ENCODE data around the gene MKRN2. TPM values are rescaled to one million over a fixed set of nuclear protein-coding genes. Genes with fewer than 3 reads are reported as not detected.

The MKRN2 gene
- total and polyA plus RNA-seq, 12 donors = 26.0 to 51.0 (median 37.3) TPM

DNA sequence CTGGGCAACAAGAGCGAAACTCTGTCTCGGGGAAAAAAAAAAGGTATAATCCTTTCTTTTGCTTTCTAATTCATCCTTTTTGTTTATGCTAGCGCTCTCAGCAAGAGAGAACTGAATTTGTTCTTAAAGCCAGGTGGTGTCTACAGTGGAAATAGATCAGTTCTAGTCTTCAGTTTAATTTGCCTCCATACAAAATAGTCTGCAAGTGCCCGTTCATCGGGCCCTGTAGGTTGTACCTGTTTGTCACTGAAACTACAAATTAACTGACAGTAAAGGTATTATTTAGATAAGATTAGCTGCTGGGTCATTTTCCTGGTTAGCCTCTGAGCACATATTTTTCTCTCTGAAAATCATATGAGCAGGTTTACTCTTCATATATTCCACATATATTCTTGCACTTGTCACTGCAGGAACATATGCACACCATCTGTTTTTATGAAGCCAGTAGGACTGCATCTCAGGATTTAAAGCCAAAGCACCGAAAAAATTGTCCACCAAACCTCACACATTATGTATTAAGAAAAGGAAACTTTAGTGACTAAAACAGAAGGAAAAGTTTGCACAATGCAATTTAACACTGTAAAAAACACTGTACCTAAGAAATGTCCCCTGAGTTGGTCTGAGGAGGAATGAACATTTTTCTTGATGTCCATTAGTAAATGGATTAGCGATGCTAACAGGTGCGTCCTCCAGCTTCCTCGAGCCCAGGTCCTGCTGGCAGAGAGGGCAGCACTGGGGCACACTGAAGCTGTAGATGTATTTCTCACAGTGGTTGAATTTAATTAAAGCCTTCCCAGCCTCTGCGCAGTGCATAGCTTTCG lies 12.0 kb upstream of the MKRN2 start:
- intact Hi-C loops (cut with DNase I) = no loop called here

DNA sequence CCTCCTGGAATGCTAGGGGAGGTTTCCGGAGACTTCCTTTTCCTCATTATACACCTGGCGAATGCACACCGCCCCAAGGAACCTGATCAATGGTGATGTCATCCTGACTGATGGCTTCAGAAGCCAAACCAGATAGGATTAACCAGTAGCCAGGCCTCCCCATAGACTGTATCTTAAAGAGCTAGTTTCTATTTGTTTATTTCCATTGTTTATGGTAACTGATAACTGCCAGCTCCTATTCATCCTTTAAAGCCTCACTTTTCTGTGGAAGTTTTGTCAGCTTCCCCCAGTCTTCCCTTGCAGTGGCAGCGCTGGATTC lies 11.5 kb upstream of the MKRN2 start, which contains the start of gene MKRN2OS:
TSS of gene MKRN2OS (minus strand) at position 27 of the 319 bp plus-strand sequence. CDS start 35 bp downstream, outside the sequence.
- intact Hi-C loops (cut with DNase I) = no loop called here
- Histone ChIP-seq H3K27me3 (peaks cover 0 to 7% (median 0%) of the 10 kb centered on the region in 7 donors), H3K4me3 (no peak within 1 kb of the TSS), H3K9me3 (no peaks in the 10 kb centered on the region), H3K4me1 (no peaks in the 10 kb centered on the region), H3K27ac (no peak within 1 kb of the TSS), H3K36me3 (peaks cover 0 to 7% (median 0%) of the 10 kb centered on the region in 9 donors)
- ATAC-seq = peak in 1 of 8 donors; percentile 17
- no peak for DNase-seq
- WGBS, 2 donors = 56 to 73% methylated on average over 4 of the region's 4 CpGs
- TF ChIP-seq, protein P1, sequence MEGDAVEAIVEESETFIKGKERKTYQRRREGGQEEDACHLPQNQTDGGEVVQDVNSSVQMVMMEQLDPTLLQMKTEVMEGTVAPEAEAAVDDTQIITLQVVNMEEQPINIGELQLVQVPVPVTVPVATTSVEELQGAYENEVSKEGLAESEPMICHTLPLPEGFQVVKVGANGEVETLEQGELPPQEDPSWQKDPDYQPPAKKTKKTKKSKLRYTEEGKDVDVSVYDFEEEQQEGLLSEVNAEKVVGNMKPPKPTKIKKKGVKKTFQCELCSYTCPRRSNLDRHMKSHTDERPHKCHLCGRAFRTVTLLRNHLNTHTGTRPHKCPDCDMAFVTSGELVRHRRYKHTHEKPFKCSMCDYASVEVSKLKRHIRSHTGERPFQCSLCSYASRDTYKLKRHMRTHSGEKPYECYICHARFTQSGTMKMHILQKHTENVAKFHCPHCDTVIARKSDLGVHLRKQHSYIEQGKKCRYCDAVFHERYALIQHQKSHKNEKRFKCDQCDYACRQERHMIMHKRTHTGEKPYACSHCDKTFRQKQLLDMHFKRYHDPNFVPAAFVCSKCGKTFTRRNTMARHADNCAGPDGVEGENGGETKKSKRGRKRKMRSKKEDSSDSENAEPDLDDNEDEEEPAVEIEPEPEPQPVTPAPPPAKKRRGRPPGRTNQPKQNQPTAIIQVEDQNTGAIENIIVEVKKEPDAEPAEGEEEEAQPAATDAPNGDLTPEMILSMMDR (IDR thresholded peaks at IDR 0.05) = no peak

More for the DNA sequence above, 12.0 kb upstream of the MKRN2 start:
- ATAC-seq = no peak
- 72 to 81% methylated on average over 11 of the region's 11 CpGs for WGBS, 2 donors
- Histone ChIP-seq H3K9me3 (no peaks in the 10 kb centered on the region), H3K27me3 (peaks cover 0 to 1% (median 0%) of the 10 kb centered on the region in 7 donors), H3K36me3 (peaks cover 0 to 13% (median 0%) of the 10 kb centered on the region in 9 donors), H3K27ac (no peak overlapping the region), H3K4me1 (no peaks in the 10 kb centered on the region), H3K4me3 (no peak overlapping the region)
- TF ChIP-seq, protein P1 (IDR thresholded peaks at IDR 0.05) = no peak
- no peak for DNase-seq

DNA sequence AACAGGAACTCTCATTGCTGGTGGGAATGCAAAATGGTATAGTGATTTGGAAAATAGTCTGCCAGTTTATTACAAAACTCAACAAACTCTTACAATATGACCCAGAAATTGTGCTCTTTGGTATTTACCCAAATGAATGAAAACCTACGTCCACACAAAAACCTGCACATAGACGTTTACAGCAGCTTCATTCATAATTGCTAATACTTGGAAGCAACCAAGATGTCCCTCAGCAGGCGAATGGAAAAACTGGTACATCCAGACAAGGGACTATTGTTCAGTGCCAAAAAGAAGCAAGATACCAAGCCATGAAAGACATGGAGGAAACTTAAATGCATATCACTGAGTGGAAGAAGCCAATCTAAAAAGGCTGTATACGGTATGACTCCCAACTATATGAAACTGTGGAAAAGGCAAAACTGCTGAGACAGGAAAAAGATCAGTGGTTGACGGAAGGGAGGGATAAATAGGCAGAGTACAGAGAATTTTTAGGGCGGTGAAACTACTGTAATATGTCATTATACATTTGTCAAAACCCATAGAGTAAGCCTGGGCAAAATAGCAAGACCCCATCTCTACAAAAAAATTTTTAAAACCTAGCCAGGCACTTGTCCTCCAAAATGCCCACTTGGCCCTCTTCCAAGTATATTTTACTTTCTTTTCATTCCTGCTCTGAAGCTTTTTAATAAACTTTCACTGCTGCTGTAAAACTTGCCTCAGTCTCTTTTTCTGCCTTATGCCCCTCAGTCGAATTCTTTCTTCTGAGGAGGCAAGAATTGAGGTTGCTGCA lies 6.7 kb upstream of the MKRN2 start:
- H3K36me3 ChIP-seq = no peaks in the 10 kb centered on the region
- intact Hi-C loops (cut with DNase I) = loop anchor here in 1 of 10 donors (10.0 kb wide), 1 partner anchor 705 kb away; the partner anchor contains the start of gene TAMM41

More for the DNA sequence above, 6.7 kb upstream of the MKRN2 start:
- ATAC-seq (no peak), DNase-seq (no peak)
- Histone ChIP-seq H3K4me3 (no peak overlapping the region), H3K27ac (no peak overlapping the region), H3K4me1 (peaks cover 0 to 11% (median 0%) of the 10 kb centered on the region in 9 donors), H3K27me3 (peaks cover 0 to 51% (median 6%) of the 10 kb centered on the region in 7 donors), H3K9me3 (no peaks in the 10 kb centered on the region)
- WGBS, 2 donors = 69 to 76% methylated on average over 7 of the region's 7 CpGs
- TF ChIP-seq, protein P1 (IDR thresholded peaks at IDR 0.05) = no peak
